ENCODE data around the gene EEFSEC. TPM values are rescaled to one million over a fixed set of nuclear protein-coding genes. Genes with fewer than 3 reads are reported as not detected.

The EEFSEC gene
- total and polyA plus RNA-seq, 2 of the 8 experiments (the other 6 are each of a cell fraction or from before 2014, with no cell fraction given): 13.1 to 19.8 TPM

DNA sequence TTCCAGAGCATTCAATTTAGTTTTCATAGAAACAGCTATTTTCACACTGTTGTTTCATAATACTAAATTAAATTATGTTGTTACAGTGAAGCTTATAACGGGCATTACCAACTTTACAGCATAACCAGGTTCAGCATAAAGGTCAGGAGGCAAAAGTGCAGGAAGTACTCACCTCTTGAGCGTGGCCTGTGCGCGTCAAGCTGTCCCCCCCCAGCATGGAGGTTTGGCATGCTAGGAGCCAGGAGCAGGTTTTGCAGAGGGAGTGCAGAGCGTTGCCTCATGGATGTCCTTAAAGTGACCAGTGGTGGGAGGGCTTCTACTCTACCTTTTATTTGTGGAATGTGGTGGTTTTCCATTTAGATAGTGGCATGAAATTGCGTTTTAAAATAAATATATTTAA is 104.4 kb downstream of the EEFSEC start (continued):
- TF ChIP-seq, protein P1, sequence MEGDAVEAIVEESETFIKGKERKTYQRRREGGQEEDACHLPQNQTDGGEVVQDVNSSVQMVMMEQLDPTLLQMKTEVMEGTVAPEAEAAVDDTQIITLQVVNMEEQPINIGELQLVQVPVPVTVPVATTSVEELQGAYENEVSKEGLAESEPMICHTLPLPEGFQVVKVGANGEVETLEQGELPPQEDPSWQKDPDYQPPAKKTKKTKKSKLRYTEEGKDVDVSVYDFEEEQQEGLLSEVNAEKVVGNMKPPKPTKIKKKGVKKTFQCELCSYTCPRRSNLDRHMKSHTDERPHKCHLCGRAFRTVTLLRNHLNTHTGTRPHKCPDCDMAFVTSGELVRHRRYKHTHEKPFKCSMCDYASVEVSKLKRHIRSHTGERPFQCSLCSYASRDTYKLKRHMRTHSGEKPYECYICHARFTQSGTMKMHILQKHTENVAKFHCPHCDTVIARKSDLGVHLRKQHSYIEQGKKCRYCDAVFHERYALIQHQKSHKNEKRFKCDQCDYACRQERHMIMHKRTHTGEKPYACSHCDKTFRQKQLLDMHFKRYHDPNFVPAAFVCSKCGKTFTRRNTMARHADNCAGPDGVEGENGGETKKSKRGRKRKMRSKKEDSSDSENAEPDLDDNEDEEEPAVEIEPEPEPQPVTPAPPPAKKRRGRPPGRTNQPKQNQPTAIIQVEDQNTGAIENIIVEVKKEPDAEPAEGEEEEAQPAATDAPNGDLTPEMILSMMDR (IDR thresholded peaks at IDR 0.05; ENCODE audit: control extremely low read depth in 1 of 3, insufficient read depth in 1 of 3, low read depth in 1 of 3, low read length in 3 of 3): no peak
